ENCODE results near the gene PPP1R2B.
"Not testable (repeated sequence)": the region's sequence is repeated elsewhere in the genome, so short reads cannot be mapped to it uniquely, and the experiment has no call there.

The PPP1R2B gene

GRCh38 chr5:156850206-156850751 lies at the start of gene PPP1R2B:
Gene PPP1R2B, plus strand, starts transcription at chr5:156850295. Its CDS starts 268 bp downstream, at chr5:156850563.
- DNase-seq (ENCODE audit: low read depth), result no peak

- DNase-seq (ENCODE audit: low read depth), result no peak
Observed at GRCh38 chr5:156800929-156801328, 49.2 kb upstream of the PPP1R2B start.

- DNase-seq (ENCODE audit: low read depth), result no peak
Observed at GRCh38 chr5:156802501-156802900, 47.6 kb upstream of the PPP1R2B start.

- no peak for DNase-seq (ENCODE audit: low read depth)
Observed at GRCh38 chr5:156803404-156803803, 46.7 kb upstream of the PPP1R2B start.

GRCh38 chr5:156812959-156813358 lies 37.1 kb upstream of the PPP1R2B start:
- no peak for DNase-seq (ENCODE audit: low read depth)

GRCh38 chr5:156815988-156816599 lies 34.0 kb upstream of the PPP1R2B start:
- no peak for DNase-seq (ENCODE audit: low read depth)

GRCh38 chr5:156819537-156819936 lies 30.6 kb upstream of the PPP1R2B start:
- DNase-seq (ENCODE audit: low read depth), result no peak

GRCh38 chr5:156819967-156820581 lies 30.0 kb upstream of the PPP1R2B start:
- no peak for DNase-seq (ENCODE audit: low read depth)

- DNase-seq (ENCODE audit: low read depth), result no peak
Observed at GRCh38 chr5:156824241-156824640, 25.9 kb upstream of the PPP1R2B start.

- peak; percentile 38 for DNase-seq (ENCODE audit: low read depth)
Observed at GRCh38 chr5:156824800-156825199, 25.3 kb upstream of the PPP1R2B start.

GRCh38 chr5:156825688-156826087 lies 24.4 kb upstream of the PPP1R2B start:
- DNase-seq (ENCODE audit: low read depth), result no peak

- DNase-seq (ENCODE audit: low read depth), result no peak
Observed at GRCh38 chr5:156826150-156826549, 23.9 kb upstream of the PPP1R2B start.

- DNase-seq (ENCODE audit: low read depth), result no peak
Observed at GRCh38 chr5:156834916-156835315, 15.2 kb upstream of the PPP1R2B start.

GRCh38 chr5:156835905-156836304 lies 14.2 kb upstream of the PPP1R2B start:
- no peak for DNase-seq (ENCODE audit: low read depth)

- no peak for DNase-seq (ENCODE audit: low read depth)
Observed at GRCh38 chr5:156836846-156837245, 13.2 kb upstream of the PPP1R2B start.

GRCh38 chr5:156838961-156839360 lies 11.1 kb upstream of the PPP1R2B start:
- DNase-seq (ENCODE audit: low read depth), result no peak

- DNase-seq (ENCODE audit: low read depth), result no peak
Observed at GRCh38 chr5:156841737-156842136, 8.4 kb upstream of the PPP1R2B start.

GRCh38 chr5:156846914-156847313 lies 3.2 kb upstream of the PPP1R2B start:
- DNase-seq (ENCODE audit: low read depth), result no peak

GRCh38 chr5:156848447-156848846 lies 1.6 kb upstream of the PPP1R2B start:
- not testable (repeated sequence) for DNase-seq (ENCODE audit: low read depth)

- no peak for DNase-seq (ENCODE audit: low read depth)
Observed at GRCh38 chr5:156851880-156852279, 1.8 kb downstream of the PPP1R2B start.

GRCh38 chr5:156853055-156853454 lies 3.0 kb downstream of the PPP1R2B start:
- not testable (repeated sequence) for DNase-seq (ENCODE audit: low read depth)

- DNase-seq (ENCODE audit: low read depth), result no peak
Observed at GRCh38 chr5:156865427-156865826, 15.3 kb downstream of the PPP1R2B start.

GRCh38 chr5:156870498-156870839 lies 20.4 kb downstream of the PPP1R2B start:
- no peak for DNase-seq (ENCODE audit: low read depth)

- no peak for DNase-seq (ENCODE audit: low read depth)
Observed at GRCh38 chr5:156871212-156871611, 21.1 kb downstream of the PPP1R2B start.
